GM18907 (cell line): ENCODE data around the gene ABHD18.
"Not testable (repeated sequence)": the region's sequence is repeated elsewhere in the genome, so short reads cannot be mapped to it uniquely, and the experiment has no call there.

ENCODE experiments used
- ATAC-seq: cut with Tn5 transposase; IDR thresholded peaks from one replicate; pipeline ENCODE4 v1.9.1; 2021; ENCODE audit warnings: mild to moderate bottlenecking, moderate library complexity; ENCODE audit not compliant: unreplicated experiment

The ABHD18 gene

GRCh38 chr4:127988638-127989037 lies 23.4 kb downstream of the ABHD18 start:
- ATAC-seq, result no peak

GRCh38 chr4:127993151-127993550 lies 27.9 kb downstream of the ABHD18 start:
- no peak for ATAC-seq

GRCh38 chr4:127995776-127996175 lies 30.6 kb downstream of the ABHD18 start:
- no peak for ATAC-seq

- not testable (repeated sequence) for ATAC-seq
Observed at GRCh38 chr4:127996521-127996920, 31.3 kb downstream of the ABHD18 start.

- ATAC-seq, result peak; percentile 99
Observed at GRCh38 chr4:127997534-127998388, 32.6 kb downstream of the ABHD18 start.

- no peak for ATAC-seq
Observed at GRCh38 chr4:128006592-128006991, 41.4 kb downstream of the ABHD18 start.

- no peak for ATAC-seq
Observed at GRCh38 chr4:128009428-128009827, 44.2 kb downstream of the ABHD18 start.

GRCh38 chr4:128025319-128025718 lies 60.1 kb downstream of the ABHD18 start:
- ATAC-seq, result no peak

GRCh38 chr4:128029907-128030306 lies 64.7 kb downstream of the ABHD18 start:
- no peak for ATAC-seq

- no peak for ATAC-seq
Observed at GRCh38 chr4:128031756-128032384, 66.7 kb downstream of the ABHD18 start.

- no peak for ATAC-seq
Observed at GRCh38 chr4:128039568-128039967, 74.4 kb downstream of the ABHD18 start.

- ATAC-seq, result not testable (repeated sequence)
Observed at GRCh38 chr4:128047019-128047418, 81.8 kb downstream of the ABHD18 start.

- not testable (repeated sequence) for ATAC-seq
Observed at GRCh38 chr4:128047514-128047913, 82.3 kb downstream of the ABHD18 start.

- ATAC-seq, result not testable (repeated sequence)
Observed at GRCh38 chr4:128051229-128051628, 86.0 kb downstream of the ABHD18 start.

- not testable (repeated sequence) for ATAC-seq
Observed at GRCh38 chr4:128054907-128055306, 89.7 kb downstream of the ABHD18 start.

GRCh38 chr4:128055441-128056206 lies 90.4 kb downstream of the ABHD18 start:
- not testable (repeated sequence) for ATAC-seq

GRCh38 chr4:128056396-128056795 lies 91.2 kb downstream of the ABHD18 start:
- no peak for ATAC-seq

GRCh38 chr4:128060121-128060698 lies 95.0 kb downstream of the ABHD18 start:
- ATAC-seq, result no peak

- ATAC-seq, result peak; percentile 95
Observed at GRCh38 chr4:128060699-128061565, 95.7 kb downstream of the ABHD18 start, which contains the start of gene LARP1B. TSS of gene LARP1B (plus strand) at chr4:128061312. CDS start at chr4:128074952, 13,640 bp downstream.
